Measurements from ENCODE around the gene LCN12. TPM values are rescaled to one million over a fixed set of nuclear protein-coding genes. Genes with fewer than 3 reads are reported as not detected.

Gene LCN12
- total RNA-seq, 1 donor from 2014 or later: 2.9 TPM

GRCh38 chr9:136910197-136910900 is 41.7 kb upstream of the LCN12 start:
- Mint-ChIP-seq H3K9me3 (ENCODE audit: unreplicated experiment) (peaks cover 2% of the 10 kb centered on the region), H3K27ac (ENCODE audit: unreplicated experiment) (no peak overlapping the region)

GRCh38 chr9:136910901-136911245 is 41.2 kb upstream of the LCN12 start:
- Mint-ChIP-seq H3K4me1 (ENCODE audit: low read depth, unreplicated experiment) (peaks cover 7% of the 10 kb centered on the region), H3K9me3 (ENCODE audit: unreplicated experiment) (peaks cover 2% of the 10 kb centered on the region), H3K27ac (ENCODE audit: unreplicated experiment) (no peak overlapping the region), H3K4me3 (ENCODE audit: unreplicated experiment) (no peak overlapping the region), H3K27me3 (ENCODE audit: unreplicated experiment) (peaks cover 1% of the 10 kb centered on the region), H3K36me3 (ENCODE audit: unreplicated experiment) (peaks cover 4% of the 10 kb centered on the region)
- DNase-seq: no peak
- no peak for TF ChIP-seq CTCF (IDR thresholded peaks at IDR 0.05; ENCODE audit: partially characterized antibody, unreplicated experiment)

More at GRCh38 chr9:136910197-136910900, 41.7 kb upstream of the LCN12 start:
- H3K36me3 Mint-ChIP-seq (ENCODE audit: unreplicated experiment): peaks cover 4% of the 10 kb centered on the region
- no peak overlapping the region for H3K4me3 Mint-ChIP-seq (ENCODE audit: unreplicated experiment)
- peaks cover 2% of the 10 kb centered on the region for H3K4me1 Mint-ChIP-seq (ENCODE audit: low read depth, unreplicated experiment)
- no peak for DNase-seq
- peaks cover 1% of the 10 kb centered on the region for H3K27me3 Mint-ChIP-seq (ENCODE audit: unreplicated experiment)
- no peak for TF ChIP-seq CTCF (IDR thresholded peaks at IDR 0.05; ENCODE audit: partially characterized antibody, unreplicated experiment)

- peaks cover 2% of the 10 kb centered on the region for H3K27me3 Mint-ChIP-seq (ENCODE audit: unreplicated experiment)
- TF ChIP-seq CTCF (IDR thresholded peaks at IDR 0.05; ENCODE audit: partially characterized antibody, unreplicated experiment): no peak
- no peaks in the 10 kb centered on the region for H3K36me3 Mint-ChIP-seq (ENCODE audit: unreplicated experiment)
- DNase-seq: no peak
- peaks cover 12% of the 10 kb centered on the region for H3K4me1 Mint-ChIP-seq (ENCODE audit: low read depth, unreplicated experiment)
- no peak overlapping the region for H3K4me3 Mint-ChIP-seq (ENCODE audit: unreplicated experiment)
- peaks cover 4% of the 10 kb centered on the region for H3K9me3 Mint-ChIP-seq (ENCODE audit: unreplicated experiment)
- no peak overlapping the region for H3K27ac Mint-ChIP-seq (ENCODE audit: unreplicated experiment)
Observed at GRCh38 chr9:136913701-136914438, 38.2 kb upstream of the LCN12 start.

- TF ChIP-seq CTCF (IDR thresholded peaks at IDR 0.05; ENCODE audit: partially characterized antibody, unreplicated experiment): no peak
- no peak for DNase-seq
Observed at GRCh38 chr9:136915632-136916329, 36.3 kb upstream of the LCN12 start.

More at GRCh38 chr9:136915632-136916329, 36.3 kb upstream of the LCN12 start:
- Mint-ChIP-seq H3K9me3 (ENCODE audit: unreplicated experiment) (peaks cover 5% of the 10 kb centered on the region), H3K4me3 (ENCODE audit: unreplicated experiment) (no peak overlapping the region), H3K27ac (ENCODE audit: unreplicated experiment) (no peak overlapping the region), H3K36me3 (ENCODE audit: unreplicated experiment) (no peaks in the 10 kb centered on the region), H3K27me3 (ENCODE audit: unreplicated experiment) (peaks cover 2% of the 10 kb centered on the region), H3K4me1 (ENCODE audit: low read depth, unreplicated experiment) (peaks cover 12% of the 10 kb centered on the region)

Measured in glutamatergic neuron (in vitro differentiated cells).